A549 (cell line): Measurements from ENCODE around the gene ASTN1. TPM values are rescaled to one million over a fixed set of nuclear protein-coding genes. Genes with fewer than 3 reads are reported as not detected.

Source experiments
- ATAC-seq, 2 experiments: fragments of 200-7000 bp in 1 of 2; fragments of >200 bp in 1 of 2; cut with Nextera tagmentation in 1 of 2; cut with Tn5 transposase in 1 of 2; 3 replicates each; pipeline versions ENCODE4 v1.8.0 to v1.9.1; 2018 to 2020; ENCODE audit warnings: mild to moderate bottlenecking in 1 of 2, moderate library complexity in 1 of 2
- CTCF ChIA-PET: fragments of 300-600 bp; sonication (Branson Sonifier 250); formaldehyde crosslinking; extraction: SDS; loops from one replicate; lab custom pipeline; 2021; ENCODE audit warnings: antibody characterized with exemption, inconsistent platforms; lab: Yijun Ruan, JAX
- POLR2A ChIA-PET: fragments of 350-600 bp; formaldehyde crosslinking; extraction: SDS; loops from one replicate; lab custom pipeline; 2021; ENCODE audit warnings: antibody characterized with exemption, inconsistent platforms; lab: Yijun Ruan, JAX
- DNase-seq, 2 experiments: peaks; one replicate each; pipeline versions ENCODE4 v3.0.0 to v3.0.0-alpha.2; 2011 to 2016; ENCODE audit warnings: low read depth in 1 of 2, low spot score in 1 of 2
- FAIRE-seq: peaks from 2 replicates; lab custom pipeline; 2011; peaks lifted over from hg19 to GRCh38; lab: Jason Lieb, UNC
- H3K27ac ChIP-seq, 2 experiments: fragments of >200 bp; sonication (Bioruptor Twin); formaldehyde crosslinking; 3 replicates each; pipeline ENCODE4 v1.5.1; 2016 to 2017
- H3K4me1 ChIP-seq: fragments of >200 bp; sonication (Bioruptor Twin); formaldehyde crosslinking; 3 replicates; pipeline ENCODE4 v1.6.1; 2016
- H3K4me2 ChIP-seq: fragments of >200 bp; sonication (Bioruptor Twin); formaldehyde crosslinking; 3 replicates; pipeline ENCODE4 v1.6.1; 2016
- H3K4me3 ChIP-seq: fragments of >200 bp; sonication (Bioruptor Twin); formaldehyde crosslinking; 3 replicates; pipeline ENCODE4 v1.5.1; 2016
- H3K9me3 ChIP-seq: fragments of >200 bp; sonication (Bioruptor Twin); formaldehyde crosslinking; 3 replicates; pipeline ENCODE4 v1.6.1; 2016
- BHLHE40 ChIP-seq: IDR thresholded peaks from 2 replicates; pipeline ENCODE4 v1.6.1; 2012; ENCODE audit warnings: low read depth, low read length, inconsistent platforms
- CBX8 ChIP-seq: fragments of 200-600 bp; sonication (generic); IDR thresholded peaks from 2 replicates; pipeline ENCODE4 v1.6.1; 2016
- CHD2 ChIP-seq: fragments of 150-350 bp; IDR thresholded peaks from 2 replicates; pipeline ENCODE4 v1.6.1; 2014; ENCODE audit warnings: low read length; ENCODE audit not compliant: partially characterized antibody
- CHD4 ChIP-seq: fragments of 200-600 bp; sonication (generic); IDR thresholded peaks from 2 replicates; pipeline ENCODE4 v1.6.1; 2016; ENCODE audit warnings: antibody characterized with exemption, mild to moderate bottlenecking, borderline replicate concordance
- EHMT2 ChIP-seq: fragments of 200-600 bp; sonication (generic); IDR thresholded peaks from 2 replicates; pipeline ENCODE4 v1.6.1; 2016; ENCODE audit warnings: antibody characterized with exemption, low read depth, mild to moderate bottlenecking, moderate library complexity
- EP300 ChIP-seq, 2 experiments: fragments of >200 bp; sonication (Bioruptor Twin); formaldehyde crosslinking; IDR thresholded peaks; 2 replicates in 1 of 2; 3 replicates in 1 of 2; pipeline ENCODE4 v1.6.1; 2016 to 2017
- FOXS1 ChIP-seq: fragments of 250-450 bp; sonication (Bioruptor Pico); IDR thresholded peaks from 2 replicates; pipeline ENCODE4 v1.5.0; 2020; ENCODE audit warnings: mild to moderate bottlenecking, moderate library complexity
- GATA3 ChIP-seq: IDR thresholded peaks from 2 replicates; pipeline ENCODE4 v1.6.1; 2012; ENCODE audit warnings: borderline replicate concordance
- HOXB5 ChIP-seq: fragments of 250-450 bp; sonication (Bioruptor Pico); IDR thresholded peaks from 2 replicates; pipeline ENCODE4 v1.5.0; 2020; ENCODE audit warnings: mild to moderate bottlenecking, moderate library complexity
- KDM5A ChIP-seq: fragments of 200-600 bp; sonication (generic); IDR thresholded peaks from 2 replicates; pipeline ENCODE4 v1.6.1; 2016; ENCODE audit warnings: antibody characterized with exemption, mild to moderate bottlenecking
- MAFK ChIP-seq: fragments of 450-650 bp; IDR thresholded peaks from 2 replicates; pipeline ENCODE4 v1.6.1; 2014; ENCODE audit not compliant: partially characterized antibody
- MAZ ChIP-seq: fragments of 150-350 bp; IDR thresholded peaks from 2 replicates; pipeline ENCODE4 v1.6.1; 2014; ENCODE audit warnings: antibody characterized with exemption, low read depth, low read length, borderline replicate concordance
- MYC ChIP-seq: IDR thresholded peaks from 2 replicates; pipeline ENCODE4 v1.6.1; 2012; ENCODE audit warnings: mild to moderate bottlenecking, inconsistent platforms, low read length, improper control_type of control experiment, borderline replicate concordance
- NR3C1 ChIP-seq: fragments of >200 bp; sonication (Bioruptor Twin); formaldehyde crosslinking; IDR thresholded peaks from 3 replicates; pipeline ENCODE4 v1.6.1; 2017
- POLR2A ChIP-seq: IDR thresholded peaks from 2 replicates; pipeline ENCODE4 v1.6.1; 2012; ENCODE audit warnings: mild to moderate bottlenecking, low read length
- RFX5 ChIP-seq: fragments of 450-650 bp; IDR thresholded peaks from 2 replicates; pipeline ENCODE4 v1.7.1; 2014; ENCODE audit warnings: antibody characterized with exemption, mild to moderate bottlenecking, moderate library complexity
- ZC3H11A ChIP-seq: fragments of 450-650 bp; IDR thresholded peaks from 2 replicates; pipeline ENCODE4 v1.6.1; 2014; ENCODE audit warnings: antibody characterized with exemption, mild to moderate bottlenecking
- WGBS: methylation state at CpG from one replicate; pipeline ENCODE4 v1.1.6; 2017; ENCODE audit errors: missing lambda C conversion rate; 5-methylcytosine and 5-hydroxymethylcytosine counted together
- polyA minus RNA-seq: library from RNA; depleted of rRNA, polyadenylated mRNA; stranded (reverse); fragments of >200 nt; gene quantifications from 2 replicates; pipeline ENCODE4 v1.2.3, GENCODE V29; 2011; rRNA and poly(A)+ RNA removed
- polyA plus RNA-seq, 4 experiments: library from polyadenylated mRNA; depleted of rRNA in 3 of 4; stranded (reverse); fragments of >200 nt; fragmentation: RNase III in 1 of 4; extraction: RNeasy Plus Mini Kit Qiagen cat#74134 plus additional on column Dnase treatment in 1 of 4; gene quantifications; 2 replicates in 3 of 4; 3 replicates in 1 of 4; pipeline ENCODE4 v1.2.3, GENCODE V29; 2011 to 2017
- TF ChIP-seq, protein P1 (sequence below): fragments of 250-450 bp; sonication (Bioruptor Pico); IDR thresholded peaks from 2 replicates; pipeline ENCODE4 v1.5.0; 2020; ENCODE audit warnings: low read depth, mild to moderate bottlenecking, moderate library complexity
- TF ChIP-seq, protein P2 (sequence below): IDR thresholded peaks from 2 replicates; pipeline ENCODE4 v1.6.1; 2012; ENCODE audit warnings: low read depth, borderline replicate concordance
- TF ChIP-seq, protein P3 (sequence below): fragments of 250-450 bp; sonication (Bioruptor Pico); IDR thresholded peaks from 2 replicates; pipeline ENCODE4 v1.5.0; 2021; ENCODE audit warnings: mild to moderate bottlenecking, moderate library complexity, borderline replicate concordance
- TF ChIP-seq, protein P4 (sequence below): fragments of >200 bp; sonication (Bioruptor Twin); formaldehyde crosslinking; IDR thresholded peaks from 2 replicates; pipeline ENCODE4 v1.6.1; 2016
- TF ChIP-seq, protein P5 (sequence below): fragments of 150-350 bp; IDR thresholded peaks from 2 replicates; pipeline ENCODE4 v1.6.1; 2014; ENCODE audit warnings: low read depth, mild to moderate bottlenecking, low read length

Gene ASTN1
- polyA plus RNA-seq (2011; rRNA removed) (0.07 TPM in 1 of 2 replicates, not detected in the other), polyA plus RNA-seq (2017; fragmentation: RNase III; extraction: RNeasy Plus Mini Kit Qiagen cat#74134 plus additional on column Dnase treatment) (not detected in 3 replicates), polyA minus RNA-seq (not detected in 2 replicates)
- not detected in 2 replicates for polyA plus RNA-seq (2012; cell fraction: cytosol; rRNA removed)
- not detected in 2 replicates for polyA plus RNA-seq (2012; cell fraction: nucleus; rRNA removed)

DNA sequence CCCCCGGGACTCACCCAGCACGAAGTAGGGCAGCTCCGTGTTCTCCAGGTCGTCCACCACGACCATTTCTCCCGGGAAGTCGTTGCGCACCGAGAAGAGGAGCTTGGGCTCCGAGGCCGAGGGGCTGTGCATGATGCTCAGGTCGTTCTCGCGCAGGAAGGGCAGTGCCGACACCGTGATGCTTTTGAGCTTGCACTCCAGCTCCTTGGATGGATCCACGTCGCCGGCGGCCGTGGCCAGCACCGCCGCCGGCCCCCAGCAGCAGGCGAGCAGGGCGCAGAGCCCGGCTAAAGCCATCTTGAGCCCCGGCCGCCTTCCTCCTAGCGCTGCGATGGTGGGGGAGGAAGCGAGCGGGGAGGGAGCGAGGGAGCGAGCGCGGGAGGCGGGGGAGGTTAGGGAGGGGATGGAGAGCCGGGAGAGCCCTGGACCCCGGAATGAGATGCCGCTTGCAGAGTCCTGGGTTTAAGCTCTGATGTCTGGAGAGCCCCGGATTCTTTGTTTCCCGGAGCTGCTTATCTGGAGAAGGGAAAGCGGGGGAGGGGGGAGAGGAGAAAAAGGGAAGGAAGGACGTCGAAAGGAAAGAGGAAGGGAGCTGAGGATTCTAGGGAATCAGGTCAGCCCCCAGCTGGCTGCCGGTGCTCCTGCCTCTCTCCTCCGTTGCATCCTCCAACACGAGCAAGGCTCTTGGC, at the start of gene ASTN1:
ASTN1 (minus strand) TSS at position 333 of the 689 bp plus-strand sequence; CDS start at position 297, 36 bp downstream.
- H3K4me1 ChIP-seq = no peaks in the 10 kb centered on the region
- peak within 1 kb of the TSS; percentile 13 for H3K4me3 ChIP-seq

DNA sequence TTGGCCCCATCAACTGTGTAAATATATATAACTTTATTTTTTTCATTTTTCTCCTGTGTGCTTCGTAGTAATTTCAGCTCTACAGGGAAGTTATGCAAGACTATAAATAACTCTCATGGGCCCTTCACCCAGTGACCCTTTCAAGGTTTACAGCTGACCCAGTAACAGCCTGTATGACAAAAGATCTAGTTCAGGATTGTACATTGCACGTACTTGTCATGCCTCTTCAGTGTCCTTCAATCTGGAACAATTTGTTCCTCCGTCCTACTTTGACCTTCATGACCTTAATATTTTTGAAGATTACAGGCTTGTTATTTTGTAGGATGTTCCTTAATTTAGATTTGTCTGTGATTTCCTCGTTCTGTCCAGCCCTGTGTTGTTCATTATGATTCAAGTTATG, 46.7 kb upstream of the ASTN1 start:
- Histone ChIP-seq H3K4me2 (no peak overlapping the region), H3K9me3 (no peaks in the 10 kb centered on the region), H3K4me1 (peaks cover 27% of the 10 kb centered on the region), H3K27ac (peak overlapping the region in 1 of 2 experiments; percentile 12; a peak in 1 of 6 replicates), H3K4me3 (no peak overlapping the region)
- no peak for ATAC-seq
- FAIRE-seq = no peak
- ChIA-PET POLR2A (no interaction called here), CTCF (interaction anchor here (2.1 kb wide), 1 partner anchor 30 kb away, joined by 7 read pairs; no protein-coding TSS in a partner anchor)
- 62% methylated on average over 4 of the region's 4 CpGs for WGBS
- TF ChIP-seq CHD4 (no peak), POLR2A (no peak), BHLHE40 (no peak), GATA3 (no peak), ZC3H11A (no peak), MYC (no peak), MAZ (no peak), MAFK (no peak), NR3C1 (no peak), HOXB5 (CRISPR knock-in tag) (no peak), CHD2 (no peak), RFX5 (no peak), CBX8 (no peak)
- TF ChIP-seq, protein P1, sequence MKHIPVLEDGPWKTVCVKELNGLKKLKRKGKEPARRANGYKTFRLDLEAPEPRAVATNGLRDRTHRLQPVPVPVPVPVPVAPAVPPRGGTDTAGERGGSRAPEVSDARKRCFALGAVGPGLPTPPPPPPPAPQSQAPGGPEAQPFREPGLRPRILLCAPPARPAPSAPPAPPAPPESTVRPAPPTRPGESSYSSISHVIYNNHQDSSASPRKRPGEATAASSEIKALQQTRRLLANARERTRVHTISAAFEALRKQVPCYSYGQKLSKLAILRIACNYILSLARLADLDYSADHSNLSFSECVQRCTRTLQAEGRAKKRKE (CRISPR knock-in tag) = no peak
- TF ChIP-seq, protein P2, sequence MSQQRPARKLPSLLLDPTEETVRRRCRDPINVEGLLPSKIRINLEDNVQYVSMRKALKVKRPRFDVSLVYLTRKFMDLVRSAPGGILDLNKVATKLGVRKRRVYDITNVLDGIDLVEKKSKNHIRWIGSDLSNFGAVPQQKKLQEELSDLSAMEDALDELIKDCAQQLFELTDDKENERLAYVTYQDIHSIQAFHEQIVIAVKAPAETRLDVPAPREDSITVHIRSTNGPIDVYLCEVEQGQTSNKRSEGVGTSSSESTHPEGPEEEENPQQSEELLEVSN = no peak
- TF ChIP-seq, protein P3, sequence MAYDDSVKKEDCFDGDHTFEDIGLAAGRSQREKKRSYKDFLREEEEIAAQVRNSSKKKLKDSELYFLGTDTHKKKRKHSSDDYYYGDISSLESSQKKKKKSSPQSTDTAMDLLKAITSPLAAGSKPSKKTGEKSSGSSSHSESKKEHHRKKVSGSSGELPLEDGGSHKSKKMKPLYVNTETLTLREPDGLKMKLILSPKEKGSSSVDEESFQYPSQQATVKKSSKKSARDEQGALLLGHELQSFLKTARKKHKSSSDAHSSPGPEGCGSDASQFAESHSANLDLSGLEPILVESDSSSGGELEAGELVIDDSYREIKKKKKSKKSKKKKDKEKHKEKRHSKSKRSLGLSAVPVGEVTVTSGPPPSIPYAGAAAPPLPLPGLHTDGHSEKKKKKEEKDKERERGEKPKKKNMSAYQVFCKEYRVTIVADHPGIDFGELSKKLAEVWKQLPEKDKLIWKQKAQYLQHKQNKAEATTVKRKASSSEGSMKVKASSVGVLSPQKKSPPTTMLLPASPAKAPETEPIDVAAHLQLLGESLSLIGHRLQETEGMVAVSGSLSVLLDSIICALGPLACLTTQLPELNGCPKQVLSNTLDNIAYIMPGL = no peak
- DNase-seq = no peak

More for the DNA sequence above, at the start of gene ASTN1:
- TF ChIP-seq, protein P4, sequence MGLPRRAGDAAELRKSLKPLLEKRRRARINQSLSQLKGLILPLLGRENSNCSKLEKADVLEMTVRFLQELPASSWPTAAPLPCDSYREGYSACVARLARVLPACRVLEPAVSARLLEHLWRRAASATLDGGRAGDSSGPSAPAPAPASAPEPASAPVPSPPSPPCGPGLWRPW = no peak
- TF ChIP-seq KDM5A (no peak), MYC (no peak), CHD2 (no peak), BHLHE40 (no peak), HOXB5 (CRISPR knock-in tag) (no peak), EP300 (IDR thresholded peaks at IDR 0.05) (no peak), EHMT2 (no peak), MAZ (no peak), FOXS1 (no peak), CHD4 (no peak)
- TF ChIP-seq, protein P5, sequence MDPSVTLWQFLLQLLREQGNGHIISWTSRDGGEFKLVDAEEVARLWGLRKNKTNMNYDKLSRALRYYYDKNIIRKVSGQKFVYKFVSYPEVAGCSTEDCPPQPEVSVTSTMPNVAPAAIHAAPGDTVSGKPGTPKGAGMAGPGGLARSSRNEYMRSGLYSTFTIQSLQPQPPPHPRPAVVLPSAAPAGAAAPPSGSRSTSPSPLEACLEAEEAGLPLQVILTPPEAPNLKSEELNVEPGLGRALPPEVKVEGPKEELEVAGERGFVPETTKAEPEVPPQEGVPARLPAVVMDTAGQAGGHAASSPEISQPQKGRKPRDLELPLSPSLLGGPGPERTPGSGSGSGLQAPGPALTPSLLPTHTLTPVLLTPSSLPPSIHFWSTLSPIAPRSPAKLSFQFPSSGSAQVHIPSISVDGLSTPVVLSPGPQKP = no peak
- TF ChIP-seq, protein P2 = no peak
- ChIA-PET CTCF (interaction anchor here (0.6 to 1.8 kb wide), 3 partner anchors 17 to 87 kb away, joined by 3 to 9 read pairs (median 3); no protein-coding TSS in a partner anchor), POLR2A (no interaction called here)
- no peak for FAIRE-seq
- Histone ChIP-seq H3K27ac (no peak within 1 kb of the TSS), H3K9me3 (no peaks in the 10 kb centered on the region), H3K4me2 (peak within 1 kb of the TSS; percentile 52)
- DNase-seq = no peak
- WGBS = 24% methylated on average over 22 of the region's 49 CpGs
- peak in 1 of 2 experiments; percentile 41; a peak in 3 of 6 replicates for ATAC-seq
